ENCODE measurements around the gene RNF148.

Gene RNF148

GRCh38 chr7:122738947-122739346 lies 36.2 kb upstream of the RNF148 start:
- TF ChIP-seq TCF12 (IDR thresholded peaks at IDR 0.05; ENCODE audit: low read depth) (no peak), TEAD4 (IDR thresholded peaks at IDR 0.05) (no peak), ZBTB7A (IDR thresholded peaks at IDR 0.05; ENCODE audit: low read depth) (no peak), EGR1 (IDR thresholded peaks at IDR 0.05) (no peak), CREB1 (IDR thresholded peaks at IDR 0.05; ENCODE audit: low read depth) (no peak), CEBPB (IDR thresholded peaks at IDR 0.05) (no peak), NFIC (IDR thresholded peaks at IDR 0.05) (no peak), FOXM1 (IDR thresholded peaks at IDR 0.05; ENCODE audit: borderline replicate concordance, low read depth) (no peak)

DNA sequence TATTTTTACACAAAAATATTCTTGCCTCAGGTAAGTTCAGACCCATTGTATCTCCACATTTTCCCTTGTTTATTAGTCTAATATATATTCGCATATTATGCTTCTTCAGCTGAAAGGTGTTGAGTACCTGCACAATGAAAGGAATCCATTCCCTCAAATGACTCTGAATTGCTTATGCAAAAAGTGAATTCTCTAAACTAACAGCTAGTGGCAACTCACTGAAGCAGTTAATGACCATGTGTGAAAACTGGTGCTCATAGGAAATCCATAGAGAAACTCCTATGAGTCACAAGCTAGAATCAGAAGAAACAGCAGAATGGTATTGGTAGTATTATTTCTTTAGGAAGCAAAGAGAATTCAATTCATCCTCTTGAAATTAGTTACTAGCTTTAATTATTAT lies 33.5 kb upstream of the RNF148 start:
- no peak for TF ChIP-seq TEAD4 (IDR thresholded peaks at IDR 0.05)
- no peak for TF ChIP-seq MAX (IDR thresholded peaks at IDR 0.05)
- no peak for TF ChIP-seq TCF12 (IDR thresholded peaks at IDR 0.05; ENCODE audit: low read depth)
- TF ChIP-seq EP300 (IDR thresholded peaks at IDR 0.05; ENCODE audit: borderline replicate concordance): no peak
- no peak for TF ChIP-seq CEBPB (IDR thresholded peaks at IDR 0.05)
- TF ChIP-seq CREB1 (IDR thresholded peaks at IDR 0.05; ENCODE audit: low read depth): no peak

DNA sequence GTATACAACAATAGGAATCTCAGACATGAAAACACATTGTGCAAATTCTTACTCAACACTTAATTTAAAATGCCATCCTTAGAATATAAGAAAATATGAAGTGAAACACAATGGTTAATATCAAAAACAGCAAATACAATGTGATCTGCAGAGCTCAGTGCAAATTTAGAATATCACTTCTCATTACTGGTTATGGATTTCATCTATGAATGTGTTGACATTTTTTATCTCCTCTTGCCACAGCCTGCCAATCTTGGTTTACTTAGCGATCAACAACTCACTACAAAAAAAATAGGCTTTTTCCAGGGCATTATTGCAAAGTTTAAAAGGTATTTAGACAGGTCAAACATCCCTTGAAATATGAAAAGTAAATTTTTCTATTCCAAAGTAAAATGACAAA lies 25.0 kb upstream of the RNF148 start:
- TF ChIP-seq TAF1 (IDR thresholded peaks at IDR 0.05; ENCODE audit: low read depth) (no peak), CEBPB (IDR thresholded peaks at IDR 0.05) (no peak), NFIC (IDR thresholded peaks at IDR 0.05) (no peak), FOXM1 (IDR thresholded peaks at IDR 0.05; ENCODE audit: borderline replicate concordance, low read depth) (no peak), EGR1 (IDR thresholded peaks at IDR 0.05) (no peak)
- TF ChIP-seq, protein P1, sequence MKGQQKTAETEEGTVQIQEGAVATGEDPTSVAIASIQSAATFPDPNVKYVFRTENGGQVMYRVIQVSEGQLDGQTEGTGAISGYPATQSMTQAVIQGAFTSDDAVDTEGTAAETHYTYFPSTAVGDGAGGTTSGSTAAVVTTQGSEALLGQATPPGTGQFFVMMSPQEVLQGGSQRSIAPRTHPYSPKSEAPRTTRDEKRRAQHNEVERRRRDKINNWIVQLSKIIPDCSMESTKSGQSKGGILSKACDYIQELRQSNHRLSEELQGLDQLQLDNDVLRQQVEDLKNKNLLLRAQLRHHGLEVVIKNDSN (IDR thresholded peaks at IDR 0.05): no peak

GRCh38 chr7:122727354-122727753 lies 24.6 kb upstream of the RNF148 start:
- no peak for TF ChIP-seq RAD21 (IDR thresholded peaks at IDR 0.05; ENCODE audit: low read depth)
- no peak for TF ChIP-seq MAX (IDR thresholded peaks at IDR 0.05)
- TF ChIP-seq, protein P2, sequence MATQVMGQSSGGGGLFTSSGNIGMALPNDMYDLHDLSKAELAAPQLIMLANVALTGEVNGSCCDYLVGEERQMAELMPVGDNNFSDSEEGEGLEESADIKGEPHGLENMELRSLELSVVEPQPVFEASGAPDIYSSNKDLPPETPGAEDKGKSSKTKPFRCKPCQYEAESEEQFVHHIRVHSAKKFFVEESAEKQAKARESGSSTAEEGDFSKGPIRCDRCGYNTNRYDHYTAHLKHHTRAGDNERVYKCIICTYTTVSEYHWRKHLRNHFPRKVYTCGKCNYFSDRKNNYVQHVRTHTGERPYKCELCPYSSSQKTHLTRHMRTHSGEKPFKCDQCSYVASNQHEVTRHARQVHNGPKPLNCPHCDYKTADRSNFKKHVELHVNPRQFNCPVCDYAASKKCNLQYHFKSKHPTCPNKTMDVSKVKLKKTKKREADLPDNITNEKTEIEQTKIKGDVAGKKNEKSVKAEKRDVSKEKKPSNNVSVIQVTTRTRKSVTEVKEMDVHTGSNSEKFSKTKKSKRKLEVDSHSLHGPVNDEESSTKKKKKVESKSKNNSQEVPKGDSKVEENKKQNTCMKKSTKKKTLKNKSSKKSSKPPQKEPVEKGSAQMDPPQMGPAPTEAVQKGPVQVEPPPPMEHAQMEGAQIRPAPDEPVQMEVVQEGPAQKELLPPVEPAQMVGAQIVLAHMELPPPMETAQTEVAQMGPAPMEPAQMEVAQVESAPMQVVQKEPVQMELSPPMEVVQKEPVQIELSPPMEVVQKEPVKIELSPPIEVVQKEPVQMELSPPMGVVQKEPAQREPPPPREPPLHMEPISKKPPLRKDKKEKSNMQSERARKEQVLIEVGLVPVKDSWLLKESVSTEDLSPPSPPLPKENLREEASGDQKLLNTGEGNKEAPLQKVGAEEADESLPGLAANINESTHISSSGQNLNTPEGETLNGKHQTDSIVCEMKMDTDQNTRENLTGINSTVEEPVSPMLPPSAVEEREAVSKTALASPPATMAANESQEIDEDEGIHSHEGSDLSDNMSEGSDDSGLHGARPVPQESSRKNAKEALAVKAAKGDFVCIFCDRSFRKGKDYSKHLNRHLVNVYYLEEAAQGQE (IDR thresholded peaks at IDR 0.05; ENCODE audit: low read depth): no peak
- TF ChIP-seq FOXM1 (IDR thresholded peaks at IDR 0.05; ENCODE audit: borderline replicate concordance, low read depth): no peak

DNA sequence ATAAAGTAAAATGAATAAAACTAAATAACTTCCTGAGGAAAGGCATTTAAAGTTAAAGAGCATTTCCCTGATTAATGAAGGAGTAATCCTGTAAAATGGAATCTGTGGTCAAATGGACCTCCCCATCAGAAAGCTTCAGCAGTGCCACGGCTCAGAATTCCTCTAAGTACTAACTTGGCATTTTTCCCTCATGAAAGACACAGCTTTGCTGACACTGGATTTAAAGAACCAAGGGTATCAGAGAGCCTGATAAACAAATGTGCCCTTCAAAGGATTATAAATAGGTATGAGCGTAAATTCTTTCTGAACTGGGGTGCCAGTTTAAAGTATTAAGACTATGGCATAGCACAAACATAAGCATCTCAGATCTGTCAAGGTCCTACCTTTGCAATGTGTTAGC lies 24.2 kb upstream of the RNF148 start:
- TF ChIP-seq TAF1 (IDR thresholded peaks at IDR 0.05; ENCODE audit: low read depth): no peak
- TF ChIP-seq, protein P1 (IDR thresholded peaks at IDR 0.05): no peak

GRCh38 chr7:122724366-122724765 lies 21.6 kb upstream of the RNF148 start:
- no peak for TF ChIP-seq MAX (IDR thresholded peaks at IDR 0.05)
- TF ChIP-seq NFIC (IDR thresholded peaks at IDR 0.05): no peak
- no peak for TF ChIP-seq TCF12 (IDR thresholded peaks at IDR 0.05; ENCODE audit: low read depth)
- no peak for TF ChIP-seq RAD21 (IDR thresholded peaks at IDR 0.05; ENCODE audit: low read depth)

DNA sequence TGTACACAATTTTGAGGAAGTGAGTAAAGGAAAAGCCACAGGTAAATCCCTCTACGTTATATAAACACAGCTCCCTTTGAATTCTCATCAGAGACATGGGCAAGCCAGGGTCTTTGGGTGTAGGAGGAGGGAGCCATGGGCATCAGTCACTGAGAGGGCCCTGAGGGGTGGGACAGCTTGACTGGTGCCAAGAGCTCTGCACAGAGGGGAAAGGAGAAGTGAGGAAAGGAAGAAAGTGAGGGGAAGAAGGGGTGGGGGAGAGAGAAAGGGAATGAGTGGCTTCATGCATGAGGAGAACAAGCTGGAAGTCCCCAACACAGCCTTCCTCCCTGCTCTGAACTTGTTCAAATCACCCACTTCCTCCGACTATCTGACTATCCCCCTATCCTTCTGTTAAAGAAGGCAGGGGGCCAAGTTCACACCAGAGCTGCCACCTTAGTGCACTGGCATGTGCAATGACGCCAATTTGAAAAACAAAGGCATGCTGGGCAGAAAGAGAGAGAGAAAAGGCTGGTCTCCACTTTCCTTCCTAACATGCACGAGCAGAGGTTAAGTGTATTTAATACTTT lies 16.4 kb upstream of the RNF148 start:
- TF ChIP-seq, protein P1 (IDR thresholded peaks at IDR 0.05): no peak
- TF ChIP-seq TCF12 (IDR thresholded peaks at IDR 0.05; ENCODE audit: low read depth): no peak
- no peak for TF ChIP-seq CREB1 (IDR thresholded peaks at IDR 0.05; ENCODE audit: low read depth)

DNA sequence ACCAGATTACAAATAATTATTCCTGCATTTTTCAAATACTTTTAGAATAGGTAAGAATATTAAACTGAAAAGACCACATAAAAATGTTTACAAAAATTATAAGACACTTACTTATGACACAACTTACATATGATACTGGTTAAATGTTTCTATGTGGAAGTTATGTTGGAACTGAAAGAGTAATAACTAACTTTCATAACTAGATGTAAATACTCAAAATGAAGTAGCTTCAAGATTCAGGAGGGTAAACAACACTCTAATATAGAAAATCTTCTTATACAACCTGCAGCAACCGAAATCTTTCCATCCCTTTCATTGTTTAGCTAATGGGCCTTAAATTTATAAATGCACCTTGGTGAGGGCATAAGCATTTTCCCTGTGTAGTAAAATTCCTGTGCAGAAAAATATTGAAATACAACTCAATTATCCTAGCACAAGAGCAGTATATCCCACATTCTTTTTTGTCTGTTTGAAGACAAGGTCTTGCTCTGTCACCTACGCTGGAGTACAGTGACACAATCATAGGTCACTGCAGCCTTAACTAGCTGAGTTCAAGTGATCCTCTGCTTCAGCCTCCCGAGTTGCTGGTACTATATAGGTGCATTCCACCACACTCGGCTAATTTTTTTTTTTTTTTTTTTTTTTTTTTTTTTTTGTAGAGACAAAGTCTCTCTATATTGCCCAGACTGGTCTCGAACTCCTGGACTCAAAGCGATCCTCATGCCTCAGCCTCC lies 14.8 kb upstream of the RNF148 start:
- TF ChIP-seq TAF1 (IDR thresholded peaks at IDR 0.05; ENCODE audit: low read depth) (no peak), EGR1 (IDR thresholded peaks at IDR 0.05) (no peak), MAX (IDR thresholded peaks at IDR 0.05) (no peak), YY1 (IDR thresholded peaks at IDR 0.05; ENCODE audit: low read depth) (no peak), CEBPB (IDR thresholded peaks at IDR 0.05) (no peak)
